NCI-H526 treated with DMSO at 0.1 percent for 48 hours (cell line): ENCODE results near the gene RTF1.
"Not testable (repeated sequence)": the region's sequence is repeated elsewhere in the genome, so short reads cannot be mapped to it uniquely, and the experiment has no call there.

ENCODE experiments used
- DNase-seq: peaks from one replicate; lab custom pipeline; 2025; lab: John Stamatoyannopoulos, UW

RTF1 gene

GRCh38 chr15:41437448-41437847, 20.6 kb downstream of the RTF1 start:
- no peak for DNase-seq

GRCh38 chr15:41438206-41438605, 21.3 kb downstream of the RTF1 start:
- no peak for DNase-seq

DNA sequence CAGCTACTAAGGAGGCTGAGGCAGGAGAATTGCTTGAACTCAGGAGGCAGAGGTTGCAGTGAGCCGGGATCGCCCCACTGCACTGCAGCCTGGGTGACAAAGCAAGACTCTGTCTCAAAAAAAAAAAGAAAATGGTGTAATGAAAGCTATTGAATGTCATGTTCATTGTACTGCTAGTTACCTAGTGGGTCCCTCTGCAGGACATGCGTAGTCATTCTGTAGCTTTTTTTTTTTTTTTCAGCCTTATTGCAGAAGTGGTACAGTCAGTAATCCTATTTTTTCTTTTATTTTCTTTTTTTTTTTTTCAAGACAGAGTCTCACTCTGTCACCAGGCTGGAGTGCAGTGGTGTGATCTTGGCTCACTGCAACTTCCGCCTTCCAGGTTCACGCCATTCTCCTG, 21.9 kb downstream of the RTF1 start:
- not testable (repeated sequence) for DNase-seq

GRCh38 chr15:41443275-41443674, 26.4 kb downstream of the RTF1 start:
- DNase-seq: no peak

DNA sequence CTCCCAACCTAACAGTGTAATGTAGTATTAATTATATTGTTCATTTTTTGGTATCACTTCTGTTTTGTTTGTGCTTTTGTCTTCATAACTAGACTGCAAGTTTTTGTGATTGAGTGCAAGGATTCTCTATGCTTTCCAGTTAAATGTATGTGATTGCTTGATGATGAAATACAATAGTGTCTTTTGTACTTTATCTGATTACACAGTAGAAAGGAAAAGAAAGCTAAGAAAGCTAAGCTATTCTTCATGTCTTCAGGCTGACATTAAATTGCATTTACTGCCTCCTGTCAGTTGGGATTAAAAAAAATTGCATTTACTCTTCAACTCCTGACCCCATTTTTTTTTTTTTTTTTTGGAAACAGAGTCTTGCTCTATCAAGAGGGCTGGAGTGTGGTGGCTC, 28.5 kb downstream of the RTF1 start:
- DNase-seq: no peak

- no peak for DNase-seq
Measured at GRCh38 chr15:41462084-41462795, 45.3 kb downstream of the RTF1 start.

- DNase-seq: no peak
Measured at GRCh38 chr15:41464889-41465580, 48.1 kb downstream of the RTF1 start.

GRCh38 chr15:41465822-41466421, 49.0 kb downstream of the RTF1 start:
- peak; percentile 28 for DNase-seq

GRCh38 chr15:41466711-41467110, 49.8 kb downstream of the RTF1 start:
- no peak for DNase-seq

DNA sequence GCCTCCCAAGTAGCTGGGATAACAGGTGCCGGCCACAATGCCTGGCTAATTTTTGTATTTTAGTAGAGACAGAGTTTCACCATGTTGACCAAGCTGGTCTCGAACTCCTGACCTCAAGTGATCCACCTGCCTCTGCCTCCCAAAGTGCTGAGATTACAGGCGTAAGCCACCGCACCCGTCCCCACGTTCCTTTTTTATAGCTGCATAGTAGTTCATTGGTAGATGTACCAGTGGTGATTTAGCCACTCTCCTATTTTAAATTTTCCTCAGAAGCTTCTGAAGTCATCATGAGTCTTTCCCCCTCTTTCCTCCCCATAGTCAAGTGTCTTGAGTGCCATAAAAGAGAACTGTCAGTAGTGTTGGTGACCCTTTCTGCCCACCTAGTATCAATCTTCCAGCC, 52.7 kb downstream of the RTF1 start:
- DNase-seq: not testable (repeated sequence)

DNA sequence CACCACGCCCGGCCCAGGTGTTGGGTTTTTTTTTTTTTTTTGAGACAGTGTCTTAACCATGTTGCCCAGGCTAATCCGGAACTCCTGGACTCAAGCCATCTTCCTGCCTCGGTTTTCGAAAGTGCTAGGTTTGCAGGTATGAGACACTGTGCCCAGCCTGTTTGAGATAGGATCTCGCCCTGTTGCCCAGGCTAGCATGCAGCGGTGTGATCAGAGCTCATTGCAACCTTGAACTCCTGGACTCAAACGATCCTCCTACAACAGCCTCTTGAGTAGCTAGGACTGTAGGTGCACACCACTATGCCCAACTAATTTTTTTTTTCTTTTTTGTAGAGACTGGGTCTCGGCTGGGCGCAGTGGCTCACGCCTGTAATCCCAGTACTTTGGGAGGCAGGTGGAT, 56.5 kb downstream of the RTF1 start:
- DNase-seq: no peak

DNA sequence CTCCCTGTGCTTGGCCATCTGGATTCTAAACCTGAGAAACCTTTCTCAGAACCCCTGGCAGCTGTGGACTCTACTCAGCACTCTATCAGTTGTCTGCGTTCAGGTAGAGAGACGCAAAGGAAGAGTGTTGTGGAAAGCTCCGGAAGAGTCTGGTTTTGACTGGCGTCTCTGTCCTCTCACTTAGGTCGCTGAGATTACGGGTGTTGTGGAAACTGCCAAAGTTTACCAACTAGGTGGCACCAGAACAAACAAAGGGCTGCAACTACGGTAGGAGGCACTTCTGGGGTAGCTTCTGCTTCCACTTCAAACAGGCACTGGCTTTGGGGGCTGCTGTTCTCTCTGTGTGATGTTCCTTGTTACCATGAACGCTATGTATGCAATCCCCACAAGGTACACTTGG, 57.5 kb downstream of the RTF1 start:
- no peak for DNase-seq

DNA sequence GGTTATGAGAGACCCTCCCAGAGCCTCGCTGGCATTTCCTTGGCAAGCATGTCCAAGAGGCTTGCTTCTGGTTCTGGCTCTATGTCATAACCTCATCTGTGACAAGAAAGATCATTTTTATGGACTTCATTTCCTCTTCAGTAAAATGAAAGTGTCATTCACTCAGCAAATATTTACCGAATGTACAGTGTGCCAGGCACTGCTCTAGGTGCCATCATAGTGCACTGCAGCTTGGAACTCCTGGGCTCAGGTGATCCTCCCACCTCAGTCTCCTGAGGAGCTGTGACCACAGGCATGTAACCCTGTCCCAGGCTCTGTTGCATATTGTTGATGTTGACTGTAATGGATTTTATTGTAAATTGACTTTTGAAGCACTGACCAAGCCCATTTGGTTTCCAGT, 58.0 kb downstream of the RTF1 start:
- no peak for DNase-seq

DNA sequence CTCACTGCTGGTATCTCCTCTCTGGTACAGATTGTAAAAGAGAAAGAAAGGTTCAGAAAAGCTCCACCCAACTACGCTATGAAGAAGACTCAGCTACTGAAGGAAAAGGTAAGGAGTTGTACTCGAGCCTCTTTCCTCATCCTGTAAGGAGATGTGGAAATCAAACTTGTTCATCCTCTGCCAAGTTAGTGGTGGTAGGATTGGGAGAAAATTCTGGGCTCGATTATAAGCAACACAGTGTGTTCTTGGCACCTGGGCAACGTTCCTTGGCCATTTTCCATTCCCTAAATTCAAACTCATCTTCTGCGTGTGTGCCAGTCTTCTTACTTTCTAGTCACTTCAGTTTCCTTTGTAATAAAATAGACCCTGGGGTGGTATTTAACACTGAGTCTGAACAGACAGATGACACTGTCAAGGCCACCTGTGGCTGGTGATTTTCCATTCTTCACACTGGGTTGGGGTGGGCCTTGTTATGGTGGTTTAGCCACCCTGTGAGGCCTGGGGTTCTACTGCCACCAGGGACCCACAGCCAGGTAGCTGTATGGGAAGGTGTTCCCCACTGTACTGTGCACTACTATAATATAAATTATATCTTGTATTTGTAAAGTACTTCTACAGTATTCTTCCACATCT, 59.6 kb downstream of the RTF1 start:
- DNase-seq: no peak

GRCh38 chr15:41480396-41481140, 63.7 kb downstream of the RTF1 start:
- no peak for DNase-seq

DNA sequence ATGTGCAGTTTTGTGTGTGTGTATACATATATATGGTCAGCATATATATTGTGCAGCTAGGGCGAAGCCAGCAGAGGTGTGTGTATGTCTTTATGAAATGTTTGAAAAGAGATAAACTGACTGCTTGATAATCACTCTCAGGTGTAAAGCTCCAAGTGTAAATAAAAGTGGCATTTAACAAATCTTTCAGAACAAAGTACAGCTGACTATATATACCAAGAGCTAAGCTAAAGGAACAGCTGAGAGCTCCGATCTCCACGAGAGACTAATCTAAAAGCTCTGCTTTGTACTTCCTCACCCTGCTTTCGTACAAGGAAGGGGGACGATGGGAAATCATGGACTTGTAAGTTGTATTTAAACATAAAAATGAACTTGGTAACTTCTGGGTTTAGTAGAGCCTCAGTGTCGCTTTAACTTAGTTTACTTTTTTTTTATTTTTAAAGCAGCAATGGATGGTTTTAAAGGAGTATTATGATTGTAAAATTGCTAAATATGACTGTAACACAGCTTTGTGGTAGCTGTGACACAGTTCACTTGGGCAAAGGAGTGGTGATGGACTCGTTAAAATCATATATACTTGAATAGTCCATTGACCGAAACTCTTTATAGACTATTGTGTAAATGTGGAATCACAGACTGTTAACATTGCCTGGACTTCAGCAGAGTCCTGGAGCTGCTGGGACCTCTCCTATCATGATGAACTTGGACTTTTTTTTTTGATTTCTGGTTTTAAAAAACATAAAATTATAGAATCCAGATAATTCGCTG, 65.4 kb downstream of the RTF1 start:
- DNase-seq: no peak

GRCh38 chr15:41483115-41483514, 66.2 kb downstream of the RTF1 start:
- DNase-seq: no peak

DNA sequence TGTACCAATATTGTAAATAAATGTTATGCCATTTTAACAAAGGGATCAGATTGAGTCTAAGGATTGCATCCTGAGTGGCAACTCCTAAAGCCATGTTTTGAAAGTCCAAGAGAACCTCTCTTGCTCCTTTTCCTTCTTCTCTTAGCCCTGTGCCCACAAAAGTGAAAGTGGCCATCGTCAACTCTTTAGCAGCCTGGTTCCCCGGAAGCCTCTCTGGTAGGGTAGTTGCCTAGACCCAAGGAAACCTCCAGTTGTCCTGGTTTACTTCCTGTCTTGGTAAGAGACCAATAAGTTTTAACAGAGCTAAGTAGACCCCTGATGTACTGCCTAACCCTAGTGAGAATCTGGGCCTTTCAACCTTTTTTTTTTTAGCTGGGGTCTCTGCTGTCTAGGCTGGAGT, 66.6 kb downstream of the RTF1 start:
- no peak for DNase-seq

DNA sequence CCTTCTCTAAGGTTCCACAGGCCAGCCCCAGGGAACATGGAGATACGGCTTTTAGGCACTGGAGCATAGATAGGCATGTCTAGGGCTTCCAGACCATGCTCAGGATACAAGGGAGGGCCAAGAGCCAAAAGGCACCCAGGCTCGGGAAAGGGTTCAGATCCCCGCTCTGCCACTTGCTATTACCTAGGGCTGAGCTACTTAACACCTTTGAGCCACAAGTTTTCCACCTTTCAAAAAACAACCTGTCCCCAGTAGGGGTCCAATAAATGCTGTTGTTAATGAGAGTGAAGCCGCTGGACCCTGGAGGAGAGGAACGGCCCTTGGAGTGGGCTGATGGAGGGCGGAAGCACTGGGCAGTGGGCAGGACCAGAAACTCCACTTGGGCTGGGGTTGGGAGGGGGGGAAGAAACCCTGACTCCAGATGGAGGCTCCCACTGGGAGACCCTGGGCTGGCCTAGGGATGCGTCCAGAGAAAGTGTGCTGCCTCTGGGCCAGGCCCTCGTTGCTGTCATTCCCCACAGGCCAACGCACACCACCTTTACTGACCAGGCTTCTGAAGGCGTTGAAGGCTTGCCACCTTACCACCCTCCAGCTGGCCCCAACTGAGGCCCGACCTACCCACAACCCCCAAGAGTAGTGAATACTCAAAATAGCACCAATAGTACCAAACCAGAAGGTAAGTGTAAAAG, 68.2 kb downstream of the RTF1 start:
- DNase-seq: no peak

DNA sequence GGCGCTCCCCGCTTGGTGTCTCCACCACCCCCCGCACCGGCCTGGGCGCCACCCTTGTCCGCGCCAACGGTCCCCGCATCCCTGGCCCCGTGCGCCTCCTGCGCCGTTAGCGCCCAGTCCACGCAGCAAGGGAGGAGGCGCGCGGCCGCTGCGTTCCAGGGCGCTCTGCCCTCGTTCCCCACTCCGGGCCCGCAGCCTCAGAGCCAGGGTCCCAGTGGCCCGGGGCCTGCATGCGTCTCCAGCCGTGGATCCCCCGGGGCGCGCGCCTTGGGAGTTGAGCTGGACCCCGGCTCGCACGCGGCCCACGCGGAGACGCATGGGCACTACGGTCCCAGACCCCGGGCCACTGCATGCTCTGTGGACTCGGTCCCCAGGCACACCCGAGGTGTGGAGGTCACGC, 69.4 kb downstream of the RTF1 start:
- no peak for DNase-seq

DNA sequence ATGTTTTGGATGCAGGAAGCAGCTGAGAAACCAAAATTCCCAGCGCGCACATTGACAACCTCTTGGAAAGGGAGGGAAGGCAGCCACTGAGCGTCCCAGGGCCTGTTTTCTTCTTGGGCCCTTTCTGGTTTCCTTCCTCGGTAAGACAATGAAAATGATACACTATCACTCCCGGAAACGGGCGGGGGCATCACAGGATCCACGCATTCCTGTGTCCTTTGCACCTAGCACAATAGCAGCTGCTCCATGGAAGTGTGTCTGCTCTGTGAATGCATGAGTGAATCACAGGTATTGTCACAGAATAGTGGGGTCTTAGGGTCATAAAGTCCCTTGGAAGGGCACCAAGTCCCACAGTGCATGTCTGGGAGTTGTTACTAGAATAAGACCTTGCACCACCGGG, 70.5 kb downstream of the RTF1 start:
- no peak for DNase-seq
